Measurements from ENCODE around the gene ADAT1. TPM values are rescaled to one million over a fixed set of nuclear protein-coding genes. Genes with fewer than 3 reads are reported as not detected.

Gene ADAT1
- total RNA-seq, 3 donors from 2014 or later (not counting 1 experiment from before 2014, with no cell fraction given) = 63.5 to 65.2 (median 64.8) TPM

DNA sequence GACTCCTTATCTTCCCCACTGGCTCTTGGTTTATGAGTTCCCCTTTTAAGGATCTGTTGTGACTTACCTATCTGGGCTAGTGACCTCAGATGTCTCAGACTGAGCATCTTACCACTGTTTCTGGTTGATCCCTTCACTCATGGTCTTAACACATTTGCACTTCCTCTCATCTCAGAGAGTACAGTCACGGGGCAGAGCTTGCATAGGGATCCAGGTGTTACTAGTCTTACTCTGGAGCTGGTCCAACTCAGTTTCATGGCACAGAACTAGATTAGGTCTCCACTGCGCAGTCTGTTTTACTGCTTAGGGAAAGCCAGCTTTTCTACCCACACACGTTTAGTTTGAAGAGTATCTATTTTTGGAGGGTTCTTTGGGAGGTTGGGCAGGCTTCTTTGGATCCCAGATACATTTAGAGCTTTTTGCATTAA, 46.7 kb downstream of the ADAT1 start:
- no peak overlapping the region for H3K27ac ChIP-seq (ENCODE audit: low read length)
- no peaks in the 10 kb centered on the region for H3K27me3 Mint-ChIP-seq (ENCODE audit: low read depth in 2 of 2)
- no peaks in the 10 kb centered on the region for H3K9me3 Mint-ChIP-seq
- H3K27ac Mint-ChIP-seq = peak overlapping the region in 1 of 2 donors; percentile 47
- WGBS (ENCODE audit: insufficient coverage) = 87% methylated on average over 3 of the region's 3 CpGs
- no peak overlapping the region for H3K4me3 Mint-ChIP-seq
- peaks cover 14% of the 10 kb centered on the region for H3K4me1 ChIP-seq (ENCODE audit: control insufficient read depth, insufficient read depth, low read length)
- ATAC-seq = no peak
- H3K4me1 Mint-ChIP-seq = peaks cover 11 to 29% of the 10 kb centered on the region in 2 donors
- no peaks in the 10 kb centered on the region for H3K36me3 Mint-ChIP-seq
- peaks cover 67% of the 10 kb centered on the region for H3K36me3 ChIP-seq (ENCODE audit: control insufficient read depth, insufficient read depth, low read length)
- intact Hi-C loops (cut with micrococcal nuclease) = no loop called here
- H3K9me3 ChIP-seq (ENCODE audit: control insufficient read depth, insufficient read depth, low read length) = no peaks in the 10 kb centered on the region
- TF ChIP-seq, protein P1, sequence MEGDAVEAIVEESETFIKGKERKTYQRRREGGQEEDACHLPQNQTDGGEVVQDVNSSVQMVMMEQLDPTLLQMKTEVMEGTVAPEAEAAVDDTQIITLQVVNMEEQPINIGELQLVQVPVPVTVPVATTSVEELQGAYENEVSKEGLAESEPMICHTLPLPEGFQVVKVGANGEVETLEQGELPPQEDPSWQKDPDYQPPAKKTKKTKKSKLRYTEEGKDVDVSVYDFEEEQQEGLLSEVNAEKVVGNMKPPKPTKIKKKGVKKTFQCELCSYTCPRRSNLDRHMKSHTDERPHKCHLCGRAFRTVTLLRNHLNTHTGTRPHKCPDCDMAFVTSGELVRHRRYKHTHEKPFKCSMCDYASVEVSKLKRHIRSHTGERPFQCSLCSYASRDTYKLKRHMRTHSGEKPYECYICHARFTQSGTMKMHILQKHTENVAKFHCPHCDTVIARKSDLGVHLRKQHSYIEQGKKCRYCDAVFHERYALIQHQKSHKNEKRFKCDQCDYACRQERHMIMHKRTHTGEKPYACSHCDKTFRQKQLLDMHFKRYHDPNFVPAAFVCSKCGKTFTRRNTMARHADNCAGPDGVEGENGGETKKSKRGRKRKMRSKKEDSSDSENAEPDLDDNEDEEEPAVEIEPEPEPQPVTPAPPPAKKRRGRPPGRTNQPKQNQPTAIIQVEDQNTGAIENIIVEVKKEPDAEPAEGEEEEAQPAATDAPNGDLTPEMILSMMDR (IDR thresholded peaks at IDR 0.05) = no peak
- no peaks in the 10 kb centered on the region for H3K27me3 ChIP-seq (ENCODE audit: control insufficient read depth, insufficient read depth, low read length)
- no peak for DNase-seq
- no peak overlapping the region for H3K4me3 ChIP-seq (ENCODE audit: low read length)

DNA sequence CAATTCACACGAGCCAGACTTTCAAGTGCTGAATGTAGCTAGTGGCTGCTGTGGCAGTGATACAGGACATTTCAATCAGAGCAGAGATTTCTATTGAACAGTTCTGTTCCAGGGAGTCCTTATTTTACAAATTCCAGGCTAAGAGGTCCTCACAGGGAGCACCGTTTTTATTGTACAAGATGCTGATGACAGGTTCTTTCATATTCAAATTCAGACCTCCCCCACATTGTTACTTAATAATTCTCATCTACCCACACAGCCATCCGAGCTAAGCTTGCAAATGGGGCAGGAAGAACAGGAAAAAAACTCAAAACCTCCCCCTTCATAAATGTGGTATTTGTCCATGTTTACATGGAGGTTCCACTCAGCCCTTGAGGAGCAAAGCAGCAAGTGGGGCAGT, 47.1 kb downstream of the ADAT1 start:
- H3K4me1 Mint-ChIP-seq = peaks cover 11 to 29% of the 10 kb centered on the region in 2 donors
- H3K36me3 ChIP-seq (ENCODE audit: control insufficient read depth, insufficient read depth, low read length) = peaks cover 72% of the 10 kb centered on the region
- no peaks in the 10 kb centered on the region for H3K9me3 ChIP-seq (ENCODE audit: control insufficient read depth, insufficient read depth, low read length)
- TF ChIP-seq, protein P1 (IDR thresholded peaks at IDR 0.05) = no peak
- no peak overlapping the region for H3K4me3 ChIP-seq (ENCODE audit: low read length)
- no peaks in the 10 kb centered on the region for H3K9me3 Mint-ChIP-seq
- H3K27ac ChIP-seq (ENCODE audit: low read length) = no peak overlapping the region
- DNase-seq (no peak), ATAC-seq (no peak)
- peaks cover 14% of the 10 kb centered on the region for H3K4me1 ChIP-seq (ENCODE audit: control insufficient read depth, insufficient read depth, low read length)
- intact Hi-C loops (cut with micrococcal nuclease) = no loop called here
- no peak overlapping the region for H3K4me3 Mint-ChIP-seq
- no peaks in the 10 kb centered on the region for H3K36me3 Mint-ChIP-seq
- H3K27me3 Mint-ChIP-seq (ENCODE audit: low read depth in 2 of 2) = no peaks in the 10 kb centered on the region
- H3K27ac Mint-ChIP-seq = peak overlapping the region in 1 of 2 donors; percentile 47
- no peaks in the 10 kb centered on the region for H3K27me3 ChIP-seq (ENCODE audit: control insufficient read depth, insufficient read depth, low read length)
- 86% methylated on average over 3 of the region's 3 CpGs for WGBS (ENCODE audit: insufficient coverage)

DNA sequence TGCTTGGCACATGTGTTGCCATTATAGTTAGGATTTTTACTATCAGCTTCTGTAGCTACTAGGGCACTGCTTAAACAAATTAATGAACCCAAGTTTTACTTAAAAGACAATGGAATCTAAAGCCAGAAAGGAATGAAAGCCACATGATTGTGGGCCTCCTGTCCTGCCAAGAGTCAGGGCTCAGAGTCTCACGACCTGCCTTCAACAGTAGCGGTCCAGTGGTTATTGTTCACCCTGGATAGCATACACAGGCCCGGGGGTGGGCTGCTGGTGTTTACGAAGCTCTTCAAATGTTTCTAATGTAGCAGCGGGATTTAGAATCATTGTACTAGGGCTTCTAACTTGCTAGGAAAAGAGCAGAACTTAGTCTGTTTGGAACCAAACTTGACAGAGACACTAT, 49.1 kb downstream of the ADAT1 start:
- no peak for ATAC-seq
- peaks cover 17 to 27% of the 10 kb centered on the region in 2 donors for H3K4me1 Mint-ChIP-seq
- no peaks in the 10 kb centered on the region for H3K36me3 Mint-ChIP-seq
- 98% methylated on average over 5 of the region's 5 CpGs for WGBS (ENCODE audit: insufficient coverage)
- no peak overlapping the region for H3K27ac ChIP-seq (ENCODE audit: low read length)
- DNase-seq = no peak
- peaks cover 82% of the 10 kb centered on the region for H3K36me3 ChIP-seq (ENCODE audit: control insufficient read depth, insufficient read depth, low read length)
- H3K4me3 ChIP-seq (ENCODE audit: low read length) = no peak overlapping the region
- no peak overlapping the region for H3K4me3 Mint-ChIP-seq
- TF ChIP-seq, protein P1 (IDR thresholded peaks at IDR 0.05) = no peak
- no peaks in the 10 kb centered on the region for H3K27me3 Mint-ChIP-seq (ENCODE audit: low read depth in 2 of 2)
- no peaks in the 10 kb centered on the region for H3K9me3 Mint-ChIP-seq
- intact Hi-C loops (cut with micrococcal nuclease) = no loop called here
- H3K27ac Mint-ChIP-seq = peak overlapping the region in 1 of 2 donors; percentile 14
- peaks cover 22% of the 10 kb centered on the region for H3K4me1 ChIP-seq (ENCODE audit: control insufficient read depth, insufficient read depth, low read length)
- no peaks in the 10 kb centered on the region for H3K9me3 ChIP-seq (ENCODE audit: control insufficient read depth, insufficient read depth, low read length)
- no peaks in the 10 kb centered on the region for H3K27me3 ChIP-seq (ENCODE audit: control insufficient read depth, insufficient read depth, low read length)

DNA sequence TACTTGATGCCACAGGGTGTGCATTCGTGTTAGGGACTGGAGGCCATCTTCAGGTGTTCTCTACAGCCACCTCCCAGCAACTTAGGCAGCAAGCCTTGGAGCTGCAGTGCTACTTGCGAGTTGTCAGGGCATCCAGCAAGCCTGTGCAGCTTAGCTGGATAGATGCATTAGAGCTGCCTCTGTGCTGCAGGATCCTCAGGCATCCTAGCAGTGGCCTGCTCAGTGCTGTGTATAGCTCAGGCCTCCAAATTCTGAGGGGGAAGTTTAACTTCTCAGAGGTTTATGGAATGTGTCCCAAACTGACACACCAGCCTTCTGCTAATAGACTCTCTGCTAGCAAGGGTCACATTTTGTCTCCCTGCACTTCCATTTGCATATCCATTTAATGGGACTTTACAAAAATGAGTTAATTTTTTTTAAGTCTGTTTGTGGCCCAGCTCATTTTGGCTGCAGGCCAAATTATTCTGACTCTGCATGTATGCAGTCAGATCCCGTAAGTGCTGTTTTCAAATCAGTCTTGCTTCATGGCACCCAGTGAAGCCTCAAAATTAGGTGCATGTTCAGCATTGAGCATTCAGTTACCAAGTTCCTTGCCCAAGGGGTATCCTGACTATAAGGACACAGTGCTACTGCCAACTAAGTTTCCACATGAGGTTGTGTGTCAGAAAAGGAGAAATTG, 50.1 kb downstream of the ADAT1 start:
- intact Hi-C loops (cut with micrococcal nuclease) = no loop called here
- H3K27ac ChIP-seq (ENCODE audit: low read length) = no peak overlapping the region
- Mint-ChIP-seq H3K9me3 (no peaks in the 10 kb centered on the region), H3K27ac (no peak overlapping the region), H3K27me3 (ENCODE audit: low read depth in 2 of 2) (no peaks in the 10 kb centered on the region), H3K4me3 (no peak overlapping the region), H3K4me1 (peaks cover 18 to 24% of the 10 kb centered on the region in 2 donors), H3K36me3 (no peaks in the 10 kb centered on the region)
- no peaks in the 10 kb centered on the region for H3K9me3 ChIP-seq (ENCODE audit: control insufficient read depth, insufficient read depth, low read length)
- peaks cover 22% of the 10 kb centered on the region for H3K4me1 ChIP-seq (ENCODE audit: control insufficient read depth, insufficient read depth, low read length)
- no peaks in the 10 kb centered on the region for H3K27me3 ChIP-seq (ENCODE audit: control insufficient read depth, insufficient read depth, low read length)
- TF ChIP-seq, protein P1 (IDR thresholded peaks at IDR 0.05) = no peak
- ATAC-seq (no peak), DNase-seq (no peak)
- peaks cover 82% of the 10 kb centered on the region for H3K36me3 ChIP-seq (ENCODE audit: control insufficient read depth, insufficient read depth, low read length)
- WGBS (ENCODE audit: insufficient coverage) = 87% methylated on average over 3 of the region's 3 CpGs
- H3K4me3 ChIP-seq (ENCODE audit: low read length) = no peak overlapping the region
